ENCODE data around the gene PPP2R2B. TPM values are rescaled to one million over a fixed set of nuclear protein-coding genes. Genes with fewer than 3 reads are reported as not detected.

PPP2R2B gene
- total RNA-seq, 1 donor = 5.4 TPM

DNA sequence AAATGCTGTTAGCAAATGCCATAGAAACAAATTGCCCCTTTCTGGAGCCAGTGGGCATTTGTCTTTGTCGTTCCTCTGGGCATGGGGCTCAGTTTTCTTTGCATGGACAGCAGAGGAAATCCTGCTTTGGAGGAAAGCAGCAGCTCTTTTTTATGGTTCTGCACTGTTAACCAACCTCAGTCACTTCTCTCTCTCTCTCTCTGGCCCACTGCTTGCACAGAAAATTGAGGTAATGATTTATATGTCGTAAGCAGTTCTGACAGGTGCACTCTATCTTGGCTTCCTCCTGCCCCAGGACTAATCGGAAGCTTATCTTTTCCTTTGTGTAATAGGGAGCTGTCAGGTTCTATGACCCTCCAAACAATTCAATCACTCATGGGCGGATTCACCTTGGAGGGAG, 202.9 kb downstream of the PPP2R2B start:
- Histone ChIP-seq H3K4me1 (ENCODE audit: insufficient read depth, low read length) (no peaks in the 10 kb centered on the region), H3K27me3 (ENCODE audit: insufficient read depth, low read length) (no peaks in the 10 kb centered on the region), H3K4me3 (ENCODE audit: low read length) (no peak overlapping the region), H3K9me3 (ENCODE audit: low read depth, low read length) (no peaks in the 10 kb centered on the region)

DNA sequence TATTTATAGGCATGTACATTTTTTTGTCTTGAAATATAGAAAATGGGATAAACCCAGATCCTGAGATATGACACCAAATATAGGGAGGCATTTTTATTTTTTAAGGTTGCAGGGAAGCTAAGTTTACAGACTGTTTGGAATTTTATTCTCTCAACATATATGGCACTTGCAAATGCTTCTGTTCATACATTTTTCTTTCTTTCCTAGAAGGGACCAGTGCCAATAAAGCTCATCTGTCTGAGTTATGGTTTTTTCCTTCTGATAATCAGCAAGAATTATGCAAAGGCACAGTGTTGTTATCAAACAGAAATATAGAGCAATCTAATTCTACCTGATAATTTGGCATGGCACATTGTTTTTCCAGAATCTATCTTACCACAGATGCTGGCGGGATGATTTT, 205.7 kb downstream of the PPP2R2B start:
- H3K27me3 ChIP-seq (ENCODE audit: insufficient read depth, low read length) = no peaks in the 10 kb centered on the region
- H3K4me3 ChIP-seq (ENCODE audit: low read length) = no peak overlapping the region
- H3K4me1 ChIP-seq (ENCODE audit: insufficient read depth, low read length) = no peaks in the 10 kb centered on the region
- no peaks in the 10 kb centered on the region for H3K9me3 ChIP-seq (ENCODE audit: low read depth, low read length)

DNA sequence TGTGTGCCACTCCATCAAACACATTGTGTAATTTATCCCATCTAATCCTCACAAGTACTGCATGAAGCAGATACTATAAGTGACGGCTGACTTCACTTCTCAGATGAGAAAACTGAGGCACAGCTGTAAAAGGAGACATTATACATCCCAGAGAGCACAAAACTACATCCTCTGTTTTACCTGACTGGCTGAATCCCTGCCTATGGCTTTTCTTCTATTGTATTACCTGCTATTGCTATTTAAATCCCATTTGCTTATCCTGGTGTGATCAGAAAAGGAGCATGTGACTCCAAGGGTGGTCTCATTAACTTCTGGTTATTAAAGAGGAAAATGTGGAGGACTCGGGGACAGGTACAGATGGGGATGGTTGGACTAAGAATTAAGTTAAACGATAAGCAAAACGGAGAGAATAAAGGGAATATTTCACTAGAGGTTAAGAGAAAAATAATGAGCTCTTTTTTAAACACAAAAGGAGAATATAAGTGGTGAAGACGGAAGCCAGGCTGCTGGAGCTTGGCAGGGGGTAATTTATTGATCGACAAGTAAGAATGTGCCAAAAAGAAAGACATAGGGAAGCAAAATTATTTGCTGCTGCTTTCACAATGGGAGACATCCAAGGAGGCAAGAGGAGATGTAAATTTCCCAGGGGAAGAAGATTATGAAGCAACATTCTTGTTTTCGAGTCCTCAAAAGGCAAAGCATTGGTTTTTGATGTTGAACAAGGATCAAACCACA, 206.8 kb downstream of the PPP2R2B start:
- H3K4me3 ChIP-seq (ENCODE audit: low read length) = no peak overlapping the region
- H3K4me1 ChIP-seq (ENCODE audit: insufficient read depth, low read length) = no peaks in the 10 kb centered on the region
- H3K9me3 ChIP-seq (ENCODE audit: low read depth, low read length) = no peaks in the 10 kb centered on the region
- no peaks in the 10 kb centered on the region for H3K27me3 ChIP-seq (ENCODE audit: insufficient read depth, low read length)

DNA sequence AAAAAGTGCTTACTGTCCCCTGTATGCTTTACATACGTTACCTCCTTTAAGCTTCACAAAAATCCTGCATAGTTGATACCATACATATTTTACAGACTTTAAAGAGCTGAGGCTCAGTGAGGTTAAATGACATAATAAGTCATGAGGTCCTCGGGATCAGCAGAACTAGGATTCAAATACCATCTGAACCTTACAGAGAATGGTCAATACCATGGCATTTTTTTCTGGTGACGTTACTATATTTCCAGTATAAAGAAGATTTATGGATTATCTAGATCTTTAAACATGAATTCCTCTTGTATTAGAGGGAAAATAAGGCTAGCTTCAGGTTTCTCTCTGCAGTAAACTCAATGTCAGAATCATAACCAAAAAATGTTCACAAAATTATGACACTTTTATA, 208.9 kb downstream of the PPP2R2B start:
- Histone ChIP-seq H3K27me3 (ENCODE audit: insufficient read depth, low read length) (no peaks in the 10 kb centered on the region), H3K9me3 (ENCODE audit: low read depth, low read length) (no peaks in the 10 kb centered on the region), H3K4me1 (ENCODE audit: insufficient read depth, low read length) (no peaks in the 10 kb centered on the region), H3K4me3 (ENCODE audit: low read length) (no peak overlapping the region)

DNA sequence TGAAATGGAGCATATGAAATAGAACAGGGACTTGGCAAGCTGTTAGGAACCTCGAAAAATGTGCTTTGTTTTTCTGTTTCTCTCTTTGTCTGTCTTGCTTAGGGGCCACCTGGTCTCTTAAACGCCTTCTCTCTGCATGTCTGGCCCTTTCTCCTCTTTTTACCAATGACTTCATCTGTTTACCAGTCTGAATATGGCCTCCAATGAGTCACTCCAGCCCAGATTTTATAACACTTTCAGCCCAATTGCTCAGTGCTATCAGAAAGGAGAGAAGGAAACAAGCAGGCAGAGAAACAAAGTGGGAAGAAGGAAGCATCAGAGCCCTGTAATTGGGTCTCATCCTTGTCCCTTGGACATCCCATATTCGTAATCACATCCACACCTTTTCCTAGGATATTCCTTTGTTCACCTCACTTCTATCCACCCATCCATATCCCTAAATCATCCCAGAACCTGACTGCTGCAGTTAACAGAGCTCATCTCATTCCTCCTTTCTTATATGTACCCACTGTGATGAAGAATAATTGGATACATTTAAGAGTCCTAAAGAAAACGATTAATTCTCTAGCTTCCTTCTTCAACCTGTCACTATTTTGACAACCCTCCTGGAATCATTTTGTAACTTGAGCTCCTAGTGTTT, 210.8 kb downstream of the PPP2R2B start:
- Histone ChIP-seq H3K4me1 (ENCODE audit: insufficient read depth, low read length) (no peaks in the 10 kb centered on the region), H3K9me3 (ENCODE audit: low read depth, low read length) (no peaks in the 10 kb centered on the region), H3K27me3 (ENCODE audit: insufficient read depth, low read length) (no peaks in the 10 kb centered on the region), H3K4me3 (ENCODE audit: low read length) (no peak overlapping the region)

DNA sequence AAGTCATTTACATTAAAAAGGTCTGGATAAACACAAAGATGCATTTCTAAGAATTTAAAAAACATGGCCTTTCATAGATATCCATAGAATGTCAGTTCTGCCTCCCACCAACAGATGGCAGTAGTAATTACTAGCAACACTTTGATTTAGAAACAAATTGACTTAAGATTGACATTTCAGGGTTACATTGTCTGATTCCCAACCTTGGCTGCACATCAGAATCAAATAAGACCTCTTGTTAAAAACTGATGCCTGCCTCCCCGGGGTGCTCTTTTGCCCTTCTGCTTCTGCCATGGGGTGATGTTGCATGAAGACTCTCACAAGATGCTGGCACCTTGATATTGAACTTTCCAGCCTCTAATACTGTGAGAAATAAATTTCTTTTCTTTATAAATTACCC, 216.3 kb downstream of the PPP2R2B start:
- H3K4me3 ChIP-seq (ENCODE audit: low read length) = no peak overlapping the region
- no peaks in the 10 kb centered on the region for H3K27me3 ChIP-seq (ENCODE audit: insufficient read depth, low read length)
- H3K4me1 ChIP-seq (ENCODE audit: insufficient read depth, low read length) = no peaks in the 10 kb centered on the region
- H3K9me3 ChIP-seq (ENCODE audit: low read depth, low read length) = no peaks in the 10 kb centered on the region

DNA sequence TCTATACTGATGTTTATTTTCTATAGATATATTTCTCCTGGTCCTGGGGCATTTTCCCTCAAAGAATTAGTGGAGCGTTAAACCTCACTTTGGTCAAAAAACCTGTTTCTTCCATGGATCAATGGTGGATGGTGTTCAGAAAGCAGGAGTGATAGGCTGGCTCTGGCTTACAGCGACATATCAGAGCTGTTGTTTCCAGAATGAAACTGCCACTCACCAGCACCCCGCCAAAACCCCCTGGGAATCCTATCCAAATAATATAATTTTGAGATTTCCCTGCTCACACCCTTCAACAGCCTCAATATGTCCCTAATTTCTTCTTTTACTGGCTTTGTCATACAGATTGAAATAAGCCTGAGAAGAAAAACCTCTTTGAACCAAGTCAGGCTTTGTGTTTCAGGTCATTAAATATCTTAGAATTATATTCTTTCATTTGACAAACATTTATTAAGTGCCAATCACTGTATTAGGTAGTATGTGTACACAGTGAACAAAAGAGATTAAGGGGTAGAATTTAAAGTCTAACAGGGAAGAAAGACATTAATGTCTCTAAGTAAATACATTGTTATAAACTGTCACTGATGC, 218.1 kb downstream of the PPP2R2B start:
- no peaks in the 10 kb centered on the region for H3K9me3 ChIP-seq (ENCODE audit: low read depth, low read length)
- H3K27me3 ChIP-seq (ENCODE audit: insufficient read depth, low read length) = no peaks in the 10 kb centered on the region
- H3K4me3 ChIP-seq (ENCODE audit: low read length) = no peak overlapping the region
- H3K4me1 ChIP-seq (ENCODE audit: insufficient read depth, low read length) = no peaks in the 10 kb centered on the region

DNA sequence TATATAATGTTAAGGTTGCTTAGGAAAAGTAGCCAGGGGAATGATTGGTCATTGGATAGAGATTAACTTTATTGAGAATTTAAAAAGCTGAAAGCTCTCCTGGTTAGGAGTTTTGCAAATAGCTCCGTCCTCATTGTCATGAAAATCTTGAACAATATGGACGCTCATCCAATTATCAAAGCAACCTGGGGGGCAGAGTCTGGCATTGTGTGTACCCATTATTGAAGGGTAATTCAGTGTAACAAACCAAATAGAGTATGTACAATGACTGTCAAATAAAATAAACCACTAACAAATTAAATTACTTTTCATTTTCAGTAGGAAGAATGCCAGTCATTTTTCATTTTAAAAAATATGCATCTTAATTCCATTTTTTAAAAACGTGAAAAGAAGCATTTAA, 218.6 kb downstream of the PPP2R2B start:
- Histone ChIP-seq H3K4me1 (ENCODE audit: insufficient read depth, low read length) (no peaks in the 10 kb centered on the region), H3K4me3 (ENCODE audit: low read length) (no peak overlapping the region), H3K27me3 (ENCODE audit: insufficient read depth, low read length) (no peaks in the 10 kb centered on the region), H3K9me3 (ENCODE audit: low read depth, low read length) (no peaks in the 10 kb centered on the region)

DNA sequence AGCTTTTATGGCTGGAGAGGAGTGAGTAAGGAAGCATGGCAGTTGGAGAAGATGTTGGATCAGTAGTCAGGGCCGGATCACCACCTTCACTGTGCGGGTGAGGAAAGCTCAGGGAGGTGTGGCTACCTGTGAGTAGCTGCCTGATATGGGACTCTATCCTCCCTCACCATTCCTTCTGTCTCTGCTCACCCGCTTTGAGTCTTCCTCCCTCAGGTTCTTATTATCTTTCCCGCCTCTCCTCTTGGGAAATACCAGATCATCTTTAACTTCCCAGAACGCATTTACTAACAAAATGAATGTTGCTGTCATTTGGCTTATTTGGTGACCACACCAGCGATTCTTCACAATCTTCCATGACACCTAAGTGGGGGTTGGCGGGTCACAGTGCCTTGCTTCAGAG, 221.9 kb downstream of the PPP2R2B start:
- H3K4me3 ChIP-seq (ENCODE audit: low read length) = no peak overlapping the region

DNA sequence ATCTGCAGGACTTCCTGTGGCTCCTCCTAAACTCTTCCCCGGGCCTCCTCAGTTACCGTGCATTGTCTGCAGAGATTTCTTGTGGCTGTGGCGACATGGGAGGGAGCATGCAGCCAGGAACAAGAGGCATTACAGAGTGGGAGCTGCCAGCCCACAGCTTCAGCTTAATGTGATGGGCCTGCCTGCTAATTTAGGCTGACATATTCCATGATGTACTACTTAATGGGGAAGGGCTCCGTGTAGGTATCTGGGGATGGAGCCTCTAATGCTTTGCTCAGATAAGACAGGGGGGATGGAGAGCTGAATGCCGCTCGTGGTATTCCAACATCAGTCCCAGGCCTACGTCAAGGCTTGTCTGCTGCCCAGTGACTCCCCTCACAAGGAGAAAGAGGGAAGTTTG, 225.0 kb downstream of the PPP2R2B start:
- no peaks in the 10 kb centered on the region for H3K9me3 ChIP-seq (ENCODE audit: low read depth, low read length)
- no peaks in the 10 kb centered on the region for H3K27me3 ChIP-seq (ENCODE audit: insufficient read depth, low read length)
- H3K4me1 ChIP-seq (ENCODE audit: insufficient read depth, low read length) = no peaks in the 10 kb centered on the region
- H3K4me3 ChIP-seq (ENCODE audit: low read length) = no peak overlapping the region

More for the DNA sequence above, 221.9 kb downstream of the PPP2R2B start:
- no peaks in the 10 kb centered on the region for H3K4me1 ChIP-seq (ENCODE audit: insufficient read depth, low read length)
- H3K27me3 ChIP-seq (ENCODE audit: insufficient read depth, low read length) = no peaks in the 10 kb centered on the region
- no peaks in the 10 kb centered on the region for H3K9me3 ChIP-seq (ENCODE audit: low read depth, low read length)

DNA sequence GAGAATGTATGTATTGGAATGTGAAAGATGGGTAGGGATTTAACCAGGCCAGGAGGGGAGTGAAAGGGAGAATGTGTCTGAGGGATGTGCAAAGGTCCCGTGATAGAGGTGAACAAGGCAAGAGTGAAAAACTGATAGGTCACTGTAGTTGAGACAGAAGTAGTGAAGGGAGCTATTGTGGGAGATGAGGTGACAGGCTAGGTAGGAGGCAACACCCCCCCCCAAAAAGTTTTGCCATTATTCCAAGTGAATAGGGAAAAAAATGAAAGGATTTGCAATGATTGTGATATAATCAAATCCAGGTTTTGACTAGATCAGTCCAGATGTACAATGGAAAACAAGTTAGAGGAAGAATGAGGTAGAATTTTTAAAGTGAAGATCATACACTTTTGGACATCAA, 226.0 kb downstream of the PPP2R2B start:
- Histone ChIP-seq H3K4me1 (ENCODE audit: insufficient read depth, low read length) (no peaks in the 10 kb centered on the region), H3K4me3 (ENCODE audit: low read length) (no peak overlapping the region), H3K9me3 (ENCODE audit: low read depth, low read length) (no peaks in the 10 kb centered on the region), H3K27me3 (ENCODE audit: insufficient read depth, low read length) (no peaks in the 10 kb centered on the region)

DNA sequence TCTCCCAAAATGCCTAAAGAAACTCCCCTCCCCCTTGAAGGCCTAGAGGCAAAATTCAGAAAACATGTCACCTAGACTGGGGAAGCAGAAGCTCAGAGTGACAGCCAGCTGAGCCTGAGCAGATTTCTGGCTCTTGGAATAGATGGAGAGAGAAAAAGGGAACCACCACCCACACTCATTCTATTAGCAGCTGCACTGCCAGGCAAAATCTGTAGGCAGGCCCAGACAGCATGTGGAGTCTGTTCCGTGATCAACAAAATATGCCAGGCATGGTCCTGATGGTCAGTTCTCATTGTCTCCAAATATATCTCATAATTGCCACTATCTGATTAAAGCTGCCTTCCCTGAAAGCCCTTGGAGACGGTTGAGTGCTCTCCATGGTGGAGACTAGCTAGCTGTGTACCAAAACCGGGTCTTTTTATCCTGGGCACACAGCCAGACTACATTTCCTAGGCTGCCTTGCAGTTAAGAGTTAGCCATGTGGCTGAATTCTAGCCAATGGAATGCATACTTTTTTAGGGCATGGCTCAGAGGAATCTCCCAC, 230.8 kb downstream of the PPP2R2B start:
- Histone ChIP-seq H3K4me3 (ENCODE audit: low read length) (no peak overlapping the region), H3K9me3 (ENCODE audit: low read depth, low read length) (no peaks in the 10 kb centered on the region), H3K4me1 (ENCODE audit: insufficient read depth, low read length) (no peaks in the 10 kb centered on the region), H3K27me3 (ENCODE audit: insufficient read depth, low read length) (no peaks in the 10 kb centered on the region)

DNA sequence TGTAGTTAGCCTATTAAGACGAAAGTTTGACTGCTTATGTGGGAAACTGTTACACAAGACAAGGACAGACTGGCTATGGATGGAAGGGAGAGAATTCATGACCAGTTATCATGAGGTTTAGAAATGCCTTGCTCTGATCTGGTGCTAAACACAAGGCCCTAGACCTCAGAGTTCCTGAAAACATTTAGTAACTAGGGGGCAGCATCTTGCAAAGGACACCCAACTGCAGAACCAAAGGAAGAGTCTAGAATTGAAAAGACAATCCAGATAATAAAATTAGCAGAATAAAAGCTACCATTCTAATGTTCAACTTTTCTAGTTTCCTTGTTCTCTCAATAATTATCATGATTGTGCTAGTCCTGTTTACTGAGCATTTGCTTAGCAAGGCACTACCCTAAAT, 232.1 kb downstream of the PPP2R2B start:
- no peak overlapping the region for H3K4me3 ChIP-seq (ENCODE audit: low read length)
- no peaks in the 10 kb centered on the region for H3K4me1 ChIP-seq (ENCODE audit: insufficient read depth, low read length)
- no peaks in the 10 kb centered on the region for H3K27me3 ChIP-seq (ENCODE audit: insufficient read depth, low read length)
- no peaks in the 10 kb centered on the region for H3K9me3 ChIP-seq (ENCODE audit: low read depth, low read length)

DNA sequence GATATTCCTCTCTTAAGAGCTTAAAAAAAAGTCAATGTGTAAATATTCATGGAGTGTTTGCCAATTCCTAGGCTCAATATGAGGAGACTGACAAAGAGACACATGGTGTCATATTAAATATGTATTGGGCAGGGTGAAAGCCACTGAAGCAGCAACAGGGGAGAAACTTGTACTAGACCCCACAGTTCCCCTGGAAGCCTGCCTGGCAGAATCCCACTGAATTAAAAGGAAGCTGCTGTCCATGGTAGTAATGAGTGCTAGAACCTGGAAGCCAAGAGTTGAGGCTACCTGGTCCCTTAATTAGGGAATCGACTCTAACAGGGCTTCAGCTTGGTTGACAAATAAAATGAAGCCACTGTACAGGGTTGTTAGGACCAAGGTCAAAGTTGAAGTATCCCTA, 233.2 kb downstream of the PPP2R2B start:
- Histone ChIP-seq H3K4me3 (ENCODE audit: low read length) (no peak overlapping the region), H3K9me3 (ENCODE audit: low read depth, low read length) (no peaks in the 10 kb centered on the region), H3K27me3 (ENCODE audit: insufficient read depth, low read length) (no peaks in the 10 kb centered on the region), H3K4me1 (ENCODE audit: insufficient read depth, low read length) (no peaks in the 10 kb centered on the region)

DNA sequence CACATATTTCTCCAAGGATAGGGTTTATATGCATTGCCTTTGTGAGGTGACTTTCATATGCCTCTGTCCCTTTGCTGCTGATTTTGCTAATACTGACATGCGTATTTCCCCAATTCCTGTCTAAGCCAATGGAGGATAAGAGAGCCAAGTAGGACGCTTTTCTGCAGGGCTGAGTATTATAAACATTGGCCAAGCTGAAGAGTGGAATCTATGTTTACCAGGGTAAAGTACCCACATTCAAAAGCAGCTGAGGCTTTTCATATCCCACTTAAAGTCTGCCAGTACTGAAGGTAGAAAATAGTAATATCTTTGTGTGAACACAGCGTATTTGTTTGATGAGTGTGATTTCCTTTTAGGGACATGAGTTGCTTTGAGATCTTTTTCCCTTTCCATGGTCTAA, 233.7 kb downstream of the PPP2R2B start:
- no peaks in the 10 kb centered on the region for H3K4me1 ChIP-seq (ENCODE audit: insufficient read depth, low read length)
- no peaks in the 10 kb centered on the region for H3K27me3 ChIP-seq (ENCODE audit: insufficient read depth, low read length)
- no peaks in the 10 kb centered on the region for H3K9me3 ChIP-seq (ENCODE audit: low read depth, low read length)

More for the DNA sequence above, 233.7 kb downstream of the PPP2R2B start:
- H3K4me3 ChIP-seq (ENCODE audit: low read length) = no peak overlapping the region
